ENCODE data around the gene LRRD1. TPM values are rescaled to one million over a fixed set of nuclear protein-coding genes. Genes with fewer than 3 reads are reported as not detected.

The LRRD1 gene
- under 1 TPM in 2 of 4 donors, not detected in 2; 0.12 to 0.28 TPM for total RNA-seq

DNA sequence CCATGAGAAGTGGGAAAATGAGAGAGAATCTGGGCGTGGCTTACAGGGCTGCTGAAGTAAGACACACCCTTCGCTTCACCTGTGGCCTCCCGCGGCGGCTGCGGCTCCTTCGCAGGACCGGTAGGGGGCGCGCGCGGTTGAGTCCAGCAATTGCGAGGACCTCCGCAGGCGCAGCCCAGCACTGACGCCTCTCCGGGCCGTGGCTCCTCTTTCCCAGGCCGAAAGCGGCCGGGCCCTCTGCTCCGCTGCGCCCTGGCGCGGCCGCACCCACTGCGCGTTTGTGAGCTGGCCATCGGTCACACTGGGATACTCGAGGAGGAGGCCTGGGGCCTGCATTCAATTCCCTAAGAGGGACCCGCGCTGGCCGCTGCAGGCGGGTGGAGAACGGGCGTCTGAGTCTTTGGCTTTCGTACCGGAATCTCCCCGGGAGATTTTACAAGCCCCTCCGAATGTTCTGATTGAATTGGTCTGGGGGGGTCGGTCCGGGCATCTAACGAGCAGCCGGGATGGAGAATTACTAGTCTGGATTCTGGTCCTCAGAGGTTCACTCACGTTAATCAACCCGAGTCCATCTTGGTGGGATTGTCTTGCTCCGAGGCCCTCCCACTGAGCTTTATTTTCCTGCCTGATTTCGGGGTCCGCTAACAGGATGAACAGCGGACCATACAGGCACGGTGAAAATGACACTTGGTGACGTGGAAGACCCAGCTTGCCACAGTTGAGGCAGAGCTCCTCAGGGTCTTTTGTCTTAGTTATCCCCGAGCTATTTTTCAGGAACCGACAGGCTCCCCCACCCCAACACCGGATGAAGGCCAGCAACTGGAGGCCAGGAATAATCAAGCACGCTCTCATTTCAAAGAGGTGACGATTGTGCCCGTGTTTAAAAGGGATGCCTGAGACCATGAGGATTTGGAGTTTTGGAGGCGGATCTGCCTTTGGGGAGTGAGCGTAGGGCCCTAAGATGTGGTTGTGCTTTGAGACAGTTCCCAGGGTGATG is at the start of gene LRRD1:
Gene LRRD1, minus strand, starts transcription at position 215 of the 997 bp plus-strand sequence. CDS start 13,940 bp downstream, outside the sequence.
- TF ChIP-seq, protein P1, sequence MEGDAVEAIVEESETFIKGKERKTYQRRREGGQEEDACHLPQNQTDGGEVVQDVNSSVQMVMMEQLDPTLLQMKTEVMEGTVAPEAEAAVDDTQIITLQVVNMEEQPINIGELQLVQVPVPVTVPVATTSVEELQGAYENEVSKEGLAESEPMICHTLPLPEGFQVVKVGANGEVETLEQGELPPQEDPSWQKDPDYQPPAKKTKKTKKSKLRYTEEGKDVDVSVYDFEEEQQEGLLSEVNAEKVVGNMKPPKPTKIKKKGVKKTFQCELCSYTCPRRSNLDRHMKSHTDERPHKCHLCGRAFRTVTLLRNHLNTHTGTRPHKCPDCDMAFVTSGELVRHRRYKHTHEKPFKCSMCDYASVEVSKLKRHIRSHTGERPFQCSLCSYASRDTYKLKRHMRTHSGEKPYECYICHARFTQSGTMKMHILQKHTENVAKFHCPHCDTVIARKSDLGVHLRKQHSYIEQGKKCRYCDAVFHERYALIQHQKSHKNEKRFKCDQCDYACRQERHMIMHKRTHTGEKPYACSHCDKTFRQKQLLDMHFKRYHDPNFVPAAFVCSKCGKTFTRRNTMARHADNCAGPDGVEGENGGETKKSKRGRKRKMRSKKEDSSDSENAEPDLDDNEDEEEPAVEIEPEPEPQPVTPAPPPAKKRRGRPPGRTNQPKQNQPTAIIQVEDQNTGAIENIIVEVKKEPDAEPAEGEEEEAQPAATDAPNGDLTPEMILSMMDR (IDR thresholded peaks at IDR 0.05): peak in 2 of 3 donors; percentile 72 to 88
- ATAC-seq (ENCODE audit: low FRiP score): peak; percentile 99
- DNase-seq (ENCODE audit: low spot score): peak; percentile 87

DNA sequence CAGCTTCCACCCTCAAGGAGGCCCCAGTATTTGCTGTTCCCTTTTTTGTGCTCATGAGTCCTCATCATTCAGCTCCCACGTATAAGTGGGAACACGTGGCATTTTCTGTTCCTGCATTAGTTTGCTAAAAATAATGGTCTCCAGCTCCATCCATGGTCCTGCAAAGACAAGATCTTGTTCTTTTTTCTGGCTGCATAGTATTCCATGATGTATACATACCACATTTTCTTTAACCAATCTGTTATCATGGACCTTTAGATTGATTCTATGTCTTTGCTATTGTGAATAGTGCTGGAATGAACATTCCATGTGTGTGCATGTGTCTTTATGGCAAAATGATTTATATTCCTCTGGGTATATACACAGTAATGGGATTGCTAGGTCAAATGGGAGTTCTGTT is 49.8 kb upstream of the LRRD1 start:
- ATAC-seq (ENCODE audit: low FRiP score) (no peak), DNase-seq (ENCODE audit: low spot score) (no peak)
- TF ChIP-seq, protein P1 (IDR thresholded peaks at IDR 0.05): no peak

DNA sequence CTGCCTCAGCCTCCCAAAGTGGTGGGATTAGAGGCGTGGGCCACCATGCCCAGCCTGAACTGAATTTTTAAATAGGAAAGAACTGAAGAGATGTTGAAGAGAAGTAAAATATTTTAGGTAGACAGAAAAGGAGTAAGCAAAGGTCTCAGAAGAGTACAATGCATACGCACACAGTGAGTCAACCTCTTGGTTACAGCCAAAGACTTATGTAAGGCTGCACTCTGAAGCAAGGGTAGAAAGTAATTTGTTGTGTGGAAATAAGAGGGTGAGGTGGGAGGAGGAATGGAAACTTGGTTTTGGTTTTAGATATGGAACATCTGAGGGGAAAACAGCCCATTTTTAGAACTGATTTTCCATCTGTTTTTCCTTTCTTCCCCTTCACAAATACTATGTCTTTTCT is 49.2 kb upstream of the LRRD1 start:
- DNase-seq (ENCODE audit: low spot score) (no peak), ATAC-seq (ENCODE audit: low FRiP score) (no peak)
- TF ChIP-seq, protein P1 (IDR thresholded peaks at IDR 0.05): no peak

DNA sequence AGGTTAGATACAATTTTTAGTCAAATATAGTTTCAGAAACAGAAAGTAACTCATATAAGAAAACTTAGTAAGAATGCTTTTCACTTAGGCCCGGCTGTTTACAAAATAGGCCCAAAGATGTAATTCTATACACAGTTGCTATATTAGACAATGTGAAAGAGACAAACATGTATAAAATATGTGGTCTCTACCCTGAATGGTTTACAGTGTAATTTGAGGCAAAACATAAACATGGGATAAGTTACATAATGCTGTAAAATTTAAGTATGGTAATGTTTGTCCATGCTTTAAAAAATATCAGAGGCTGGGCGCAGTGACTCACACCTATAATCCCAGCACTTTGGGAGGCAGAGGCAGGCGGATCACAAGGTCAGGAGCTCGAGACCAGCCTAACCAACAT is 48.0 kb upstream of the LRRD1 start:
- no peak for DNase-seq (ENCODE audit: low spot score)

DNA sequence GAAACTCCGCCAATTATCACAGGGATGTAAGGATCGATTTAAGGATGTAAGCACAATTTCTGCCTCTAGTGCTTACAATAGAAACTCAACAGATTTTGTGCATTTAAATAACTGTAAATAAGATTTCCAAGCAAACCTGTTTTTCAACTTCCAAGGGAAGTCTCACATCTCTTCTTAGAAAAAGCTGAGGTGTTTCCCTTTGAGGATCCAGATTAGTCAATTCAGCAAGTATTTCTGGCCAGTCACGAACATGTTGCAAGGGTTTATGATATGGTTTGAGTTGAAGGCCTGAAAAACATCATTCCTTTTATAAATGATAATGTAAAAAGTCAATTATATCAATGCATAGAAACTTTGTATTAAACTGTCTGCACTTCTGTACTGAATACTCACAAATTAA is 42.8 kb upstream of the LRRD1 start:
- TF ChIP-seq, protein P1 (IDR thresholded peaks at IDR 0.05): no peak
- DNase-seq (ENCODE audit: low spot score) (no peak), ATAC-seq (ENCODE audit: low FRiP score) (no peak)

More for the DNA sequence above, 48.0 kb upstream of the LRRD1 start:
- no peak for ATAC-seq (ENCODE audit: low FRiP score)
- TF ChIP-seq, protein P1 (IDR thresholded peaks at IDR 0.05): no peak

DNA sequence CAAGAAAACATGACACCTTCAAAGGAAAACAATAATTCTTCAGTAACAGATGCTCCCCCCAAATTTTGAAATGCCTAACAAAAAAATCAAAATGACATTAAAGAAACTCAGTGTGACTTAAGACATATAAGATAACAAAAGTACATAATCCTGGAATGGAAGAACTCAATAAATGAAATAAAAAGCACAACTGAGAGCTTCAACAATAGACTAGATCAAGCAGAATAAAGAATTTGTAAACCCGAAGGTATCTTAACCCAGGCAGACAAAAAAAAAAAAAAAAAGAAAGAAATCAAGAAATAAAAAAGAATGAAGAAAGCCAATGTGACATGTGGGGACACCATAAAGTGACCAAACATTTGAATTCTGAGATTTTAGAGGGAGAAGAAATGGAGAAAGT is 27.7 kb upstream of the LRRD1 start:
- TF ChIP-seq, protein P1 (IDR thresholded peaks at IDR 0.05): no peak
- DNase-seq (ENCODE audit: low spot score) (no peak), ATAC-seq (ENCODE audit: low FRiP score) (no peak)

Data from omental fat pad (tissue), 4 donors.